HepG2 (cell line): Measurements from ENCODE around the gene ELAVL2. TPM values are rescaled to one million over a fixed set of nuclear protein-coding genes. Genes with fewer than 3 reads are reported as not detected.

ENCODE experiments used
- ATAC-seq: fragments of 200-7000 bp; cut with Tn5 transposase; 3 replicates; pipeline ENCODE4 v1.9.1; 2020; ENCODE audit warnings: mild to moderate bottlenecking, moderate library complexity
- BruUV-seq: library from RNA; stranded (reverse); fragments of 400-500 nt; replicated peaks from 2 replicates; lab custom pipeline; 2021; lab: Mats Ljungman, UMichigan
- CTCF ChIA-PET: fragments of 300-600 bp; formaldehyde crosslinking; extraction: SDS; loops from one replicate; lab custom pipeline; 2021; ENCODE audit warnings: low total read pairs, inconsistent platforms, low intra/inter-chr PET ratio; lab: Yijun Ruan, JAX
- POLR2A ChIA-PET: fragments of 350-600 bp; sonication (Branson Sonifier 250); formaldehyde crosslinking; loops from one replicate; lab custom pipeline; 2020; ENCODE audit warnings: antibody characterized with exemption, inconsistent platforms; lab: Yijun Ruan, JAX
- DNase-seq: peaks from one replicate; pipeline ENCODE4 v3.0.0-alpha.2; 2015; ENCODE audit warnings: low spot score
- FAIRE-seq: peaks from 3 replicates; lab custom pipeline; 2011; peaks lifted over from hg19 to GRCh38; lab: Jason Lieb, UNC
- H2AFZ ChIP-seq: one replicate; pipeline ENCODE4 v1.6.1; 2011; ENCODE audit warnings: low read length, inconsistent platforms
- H3K27ac ChIP-seq: fragments of 300-600 bp; 3 replicates; pipeline ENCODE4 v1.8.0; 2011; ENCODE audit warnings: mixed run types, mild to moderate bottlenecking, mixed read lengths, low read length, inconsistent platforms; ENCODE audit not compliant: insufficient read depth; ENCODE audit errors: extremely low read length
- H3K27me3 ChIP-seq, 2 experiments: fragments of 200-600 bp in 1 of 2; 2 replicates in 1 of 2; 3 replicates in 1 of 2; pipeline versions ENCODE4 v1.6.0 to v1.8.0; 2011; ENCODE audit warnings: low read length in 2 of 2, mild to moderate bottlenecking in 2 of 2, moderate library complexity in 2 of 2, inconsistent platforms in 1 of 2; ENCODE audit not compliant: insufficient read depth in 2 of 2, control insufficient read depth in 1 of 2
- H3K36me3 ChIP-seq, 2 experiments: fragments of 200-600 bp in 1 of 2; replicated peaks in 1 of 2; 2 replicates in 1 of 2; 3 replicates in 1 of 2; pipeline versions ENCODE4 v1.5.1 to v1.8.0; 2011; ENCODE audit warnings: low read length in 2 of 2, inconsistent platforms in 1 of 2; ENCODE audit not compliant: insufficient read depth in 2 of 2, control insufficient read depth in 1 of 2
- H3K4me1 ChIP-seq: 2 replicates; pipeline ENCODE4 v1.5.1; 2012; ENCODE audit warnings: low read length, inconsistent platforms; ENCODE audit not compliant: insufficient read depth
- H3K4me2 ChIP-seq: 2 replicates; pipeline ENCODE4 v1.6.0; 2011; ENCODE audit warnings: low read depth, low read length, inconsistent platforms
- H3K4me3 ChIP-seq, 3 experiments: fragments of 200-600 bp in 1 of 3; sonication (generic), shearing (Covaris generic) in 1 of 3; replicated peaks in 1 of 3; 2 replicates each; pipeline ENCODE4 v1.5.1; 2011 to 2016; ENCODE audit warnings: low read length in 3 of 3, inconsistent platforms in 2 of 3, low read depth in 2 of 3, mild to moderate bottlenecking in 2 of 3, control low read depth in 1 of 3, mixed read lengths in 1 of 3; ENCODE audit not compliant: insufficient read depth in 1 of 3
- H3K79me2 ChIP-seq: one replicate; pipeline ENCODE4 v1.6.1; 2011; ENCODE audit warnings: low read length, inconsistent platforms; ENCODE audit not compliant: insufficient read depth
- H3K9ac ChIP-seq: 2 replicates; pipeline ENCODE4 v1.6.0; 2011; ENCODE audit warnings: mild to moderate bottlenecking, low read depth, low read length, inconsistent platforms; ENCODE audit not compliant: insufficient read depth
- H3K9me3 ChIP-seq: 2 replicates; pipeline ENCODE4 v1.5.1; 2012; ENCODE audit warnings: mild to moderate bottlenecking, low read length
- H4K20me1 ChIP-seq: 2 replicates; pipeline ENCODE4 v1.6.0; 2011; ENCODE audit warnings: inconsistent platforms, mild to moderate bottlenecking, low read length, moderate library complexity; ENCODE audit not compliant: insufficient read depth
- EZH2 ChIP-seq: conservative IDR thresholded peaks from 2 replicates; pipeline ENCODE4 v1.6.1; 2012; ENCODE audit warnings: mild to moderate bottlenecking, low read depth, low read length, moderate library complexity
- MAFK ChIP-seq, 2 experiments: IDR thresholded peaks in 1 of 2; conservative IDR thresholded peaks in 1 of 2; 2 replicates each; pipeline ENCODE4 v1.6.1; 2011; ENCODE audit warnings: improper control_type of control experiment in 2 of 2, low read length in 2 of 2
- MAX ChIP-seq: IDR thresholded peaks from 2 replicates; pipeline ENCODE4 v1.6.1; 2012; ENCODE audit warnings: inconsistent platforms
- ZNF451 ChIP-seq: sonication (generic); formaldehyde crosslinking; IDR thresholded peaks from 2 replicates; pipeline ENCODE4 v1.5.0; 2020; ENCODE audit warnings: mild to moderate bottlenecking, missing genetic modification reagents
- WGBS: methylation state at CpG from one replicate; pipeline ENCODE4 v1.1.6; 2017; ENCODE audit warnings: low lambda C conversion rate; 5-methylcytosine and 5-hydroxymethylcytosine counted together
- in situ Hi-C: cut with HindIII; loops from 2 replicates; pipeline ENCODE4 v1.10.0; 2017; ENCODE audit warnings: low pct_unique_long_range_greater_than_20kb; ENCODE audit not compliant: extremely low pct_ligation_motif_present
- intact Hi-C: fragments of 100-400 bp; cut with micrococcal nuclease; formaldehyde crosslinking; loops from one replicate; pipeline ENCODE4 v1.10.0; 2022; ENCODE audit not compliant: unreplicated experiment
- polyA plus RNA-seq, 8 experiments: library from polyadenylated mRNA; depleted of rRNA in 3 of 8; stranded (reverse) in 7 of 8; unstranded in 1 of 8; fragments of >200 nt; fragmentation: Illumina TruSeq in 4 of 8; extraction: Trizol in 4 of 8; gene quantifications; 2 replicates each; pipeline versions ENCODE4 v1.2.1 to v1.2.3, GENCODE V29; 2011 to 2016; ENCODE audit warnings: low read depth in 4 of 8, missing spikeins in 1 of 8, mixed read lengths in 1 of 8; ENCODE audit not compliant: insufficient read depth in 1 of 8
- total RNA-seq, 5 experiments: library from RNA; depleted of rRNA; stranded (reverse); fragments of >200 nt; fragmentation: Illumina TruSeq; extraction: Trizol; gene quantifications; 2 replicates each; pipeline ENCODE4 v1.2.3, GENCODE V29; 2016; ENCODE audit warnings: low read depth in 1 of 5

The ELAVL2 gene
- total and polyA plus RNA-seq, 2 of the 13 experiments (the other 11 are each of a cell fraction or from before 2014, with no cell fraction given): not detected

DNA sequence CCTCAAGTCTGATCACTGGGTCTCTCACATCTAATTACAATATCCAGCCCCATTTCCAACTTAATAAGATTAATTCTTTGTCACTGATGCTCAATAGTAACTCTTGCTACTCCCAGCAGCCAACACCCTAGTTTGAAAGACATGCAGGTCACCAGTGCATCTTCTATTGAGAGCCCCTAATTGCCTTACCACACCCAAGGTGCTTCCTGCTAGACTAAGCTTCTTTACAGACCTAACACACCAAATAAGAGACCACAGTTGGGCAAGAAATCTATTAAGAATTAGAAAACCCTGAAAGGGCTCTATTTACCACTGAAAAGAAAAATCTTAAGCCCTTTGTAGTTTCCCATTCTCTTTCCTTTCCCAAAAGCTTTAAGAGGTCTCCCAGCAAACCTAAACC lies 26.5 kb downstream of the ELAVL2 start:
- H3K27me3 ChIP-seq: no peaks in the 10 kb centered on the region
- no peaks in the 10 kb centered on the region for H3K36me3 ChIP-seq
- no peak overlapping the region for H2AFZ ChIP-seq
- BruUV-seq: no TSS peak
- no peak for ATAC-seq
- CTCF ChIA-PET: no interaction called here
- H3K9ac ChIP-seq: no peak overlapping the region
- in situ Hi-C loops: no loop called here
- H3K4me3 ChIP-seq: no peak overlapping the region
- POLR2A ChIA-PET: no interaction called here
- no peaks in the 10 kb centered on the region for H3K4me1 ChIP-seq
- no peak for DNase-seq
- H3K27ac ChIP-seq: no peak overlapping the region
- H3K9me3 ChIP-seq: peaks cover 7% of the 10 kb centered on the region; the same call in 1 of the 2 replicates
- no peaks in the 10 kb centered on the region for H3K79me2 ChIP-seq
- FAIRE-seq: no peak
- H3K4me2 ChIP-seq: no peak overlapping the region
- intact Hi-C loops: no loop called here
- TF ChIP-seq EZH2: no peak
- no peak for TF ChIP-seq MAX
- H4K20me1 ChIP-seq: no peaks in the 10 kb centered on the region

GRCh38 chr9:23798325-23798724 lies 27.7 kb downstream of the ELAVL2 start:
- Histone ChIP-seq H4K20me1 (no peaks in the 10 kb centered on the region), H2AFZ (no peak overlapping the region), H3K27ac (no peak overlapping the region), H3K4me1 (no peaks in the 10 kb centered on the region), H3K9me3 (peaks cover 14% of the 10 kb centered on the region; the same call in 1 of the 2 replicates), H3K79me2 (no peaks in the 10 kb centered on the region), H3K27me3 (no peaks in the 10 kb centered on the region), H3K4me2 (no peak overlapping the region), H3K36me3 (no peaks in the 10 kb centered on the region), H3K9ac (no peak overlapping the region), H3K4me3 (no peak overlapping the region)
- no TSS peak for BruUV-seq
- ChIA-PET CTCF (no interaction called here), POLR2A (no interaction called here)
- ATAC-seq: no peak
- intact Hi-C loops: no loop called here
- FAIRE-seq: no peak
- WGBS: 5% methylated on average over 4 of the region's 4 CpGs
- no peak for DNase-seq
- in situ Hi-C loops: no loop called here
- no peak for TF ChIP-seq ZNF451 (CRISPR knock-in tag)
- TF ChIP-seq MAFK (conservative IDR thresholded peaks at IDR 0.05 in 1 of 2, IDR thresholded peaks at IDR 0.05 in 1 of 2; ENCODE audit: low read length in 2 of 2): peak; percentile 50 to 71; a peak in 3 of 4 replicates
